OCI-LY3 (cell line): Measurements from ENCODE around the gene TEX22.

ENCODE experiments used
- EZH2phosphoT487 ChIP-seq: fragments of 200-600 bp; shearing (Covaris generic); IDR thresholded peaks from 2 replicates; pipeline ENCODE4 v1.6.1; 2018; ENCODE audit warnings: antibody characterized with exemption, mixed run types, low read depth
- TF ChIP-seq, protein P1 (sequence below): fragments of 200-600, 300-600 bp; sonication (generic); IDR thresholded peaks from 2 replicates; pipeline ENCODE4 v1.5.1; 2014; ENCODE audit warnings: antibody characterized with exemption, low read length, low read depth

DNA sequence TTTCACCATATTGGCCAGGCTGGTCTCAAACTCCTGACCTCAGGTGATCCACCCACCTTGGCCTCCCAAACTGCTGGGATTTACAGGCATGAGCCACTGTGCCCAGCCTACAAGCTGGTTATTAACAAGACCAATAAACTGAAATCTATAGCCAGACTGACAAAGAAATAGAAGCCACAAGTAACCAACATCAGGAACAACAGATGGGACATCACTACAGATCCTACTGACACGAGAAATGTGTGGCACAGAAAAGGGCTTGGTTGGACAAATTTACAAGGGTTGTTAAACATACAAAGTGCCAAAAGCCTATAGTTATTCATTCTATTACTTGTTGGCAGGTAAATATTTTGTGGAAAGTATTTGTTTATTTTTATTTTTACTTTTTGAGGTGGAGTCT is 32.9 kb downstream of the TEX22 start:
- TF ChIP-seq, protein P1, sequence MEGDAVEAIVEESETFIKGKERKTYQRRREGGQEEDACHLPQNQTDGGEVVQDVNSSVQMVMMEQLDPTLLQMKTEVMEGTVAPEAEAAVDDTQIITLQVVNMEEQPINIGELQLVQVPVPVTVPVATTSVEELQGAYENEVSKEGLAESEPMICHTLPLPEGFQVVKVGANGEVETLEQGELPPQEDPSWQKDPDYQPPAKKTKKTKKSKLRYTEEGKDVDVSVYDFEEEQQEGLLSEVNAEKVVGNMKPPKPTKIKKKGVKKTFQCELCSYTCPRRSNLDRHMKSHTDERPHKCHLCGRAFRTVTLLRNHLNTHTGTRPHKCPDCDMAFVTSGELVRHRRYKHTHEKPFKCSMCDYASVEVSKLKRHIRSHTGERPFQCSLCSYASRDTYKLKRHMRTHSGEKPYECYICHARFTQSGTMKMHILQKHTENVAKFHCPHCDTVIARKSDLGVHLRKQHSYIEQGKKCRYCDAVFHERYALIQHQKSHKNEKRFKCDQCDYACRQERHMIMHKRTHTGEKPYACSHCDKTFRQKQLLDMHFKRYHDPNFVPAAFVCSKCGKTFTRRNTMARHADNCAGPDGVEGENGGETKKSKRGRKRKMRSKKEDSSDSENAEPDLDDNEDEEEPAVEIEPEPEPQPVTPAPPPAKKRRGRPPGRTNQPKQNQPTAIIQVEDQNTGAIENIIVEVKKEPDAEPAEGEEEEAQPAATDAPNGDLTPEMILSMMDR = no peak
- no peak for TF ChIP-seq EZH2phosphoT487
